ENCODE measurements around the gene DNAJB2. TPM values are rescaled to one million over a fixed set of nuclear protein-coding genes. Genes with fewer than 3 reads are reported as not detected.
A peak's percentile ranks its signal among the peaks of the same experiment; 100 is the strongest.

Gene DNAJB2
- polyA plus RNA-seq, 2 of the 4 experiments (the other 2 are of a cell fraction): 31.0 to 53.7 TPM

DNA sequence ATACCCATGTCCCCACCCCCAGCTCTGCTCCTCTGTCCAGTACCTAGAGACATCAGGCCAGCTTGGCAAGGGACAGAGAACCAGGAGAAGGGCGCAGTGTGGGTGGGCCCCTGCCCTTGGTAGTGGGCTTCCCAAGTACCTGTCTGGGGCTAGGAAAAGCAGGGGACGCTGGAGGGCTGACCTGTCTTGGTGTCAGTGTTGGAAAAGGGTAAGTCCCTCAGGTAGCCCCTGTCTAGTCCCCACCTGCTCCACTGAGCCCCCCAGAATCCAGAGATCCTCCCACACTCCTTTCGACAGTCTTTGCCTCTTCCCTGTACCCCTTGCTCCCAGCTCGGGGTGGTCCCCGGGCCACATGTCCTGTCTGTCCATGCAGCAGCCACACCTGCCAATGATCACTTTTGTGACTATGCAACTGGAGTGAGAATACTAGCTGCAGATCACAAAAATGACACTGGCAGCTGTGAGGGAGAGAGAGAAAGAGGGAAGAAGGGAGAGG, 14.6 kb downstream of the DNAJB2 start:
- DNase-seq (ENCODE audit: low read depth in 1 of 2, low spot score in 1 of 2) (no peak), ATAC-seq (no peak), FAIRE-seq (no peak)
- CTCF ChIA-PET: interaction anchor here (0.7 to 16.3 kb wide), 22 partner anchors 9 to 235 kb away, joined by 3 to 540 read pairs (median 16); partner anchors contain the start of genes ABCB6, ANKZF1, ATG9A and CNPPD1
- Histone ChIP-seq H3K4me2 (peak overlapping the region; percentile 81; the same call in 2 of the 3 replicates), H3K27ac (peak overlapping the region; percentile 94 to 99; a peak in 5 of 6 replicates), H3K9me3 (no peaks in the 10 kb centered on the region), H3K4me3 (no peak overlapping the region), H3K4me1 (peaks cover 26% of the 10 kb centered on the region)
- no peak for TF ChIP-seq MYC (IDR thresholded peaks at IDR 0.05; ENCODE audit: borderline replicate concordance, low read length)
- no peak for TF ChIP-seq POLR2A (IDR thresholded peaks at IDR 0.05; ENCODE audit: low read length)
- TF ChIP-seq, protein P1, sequence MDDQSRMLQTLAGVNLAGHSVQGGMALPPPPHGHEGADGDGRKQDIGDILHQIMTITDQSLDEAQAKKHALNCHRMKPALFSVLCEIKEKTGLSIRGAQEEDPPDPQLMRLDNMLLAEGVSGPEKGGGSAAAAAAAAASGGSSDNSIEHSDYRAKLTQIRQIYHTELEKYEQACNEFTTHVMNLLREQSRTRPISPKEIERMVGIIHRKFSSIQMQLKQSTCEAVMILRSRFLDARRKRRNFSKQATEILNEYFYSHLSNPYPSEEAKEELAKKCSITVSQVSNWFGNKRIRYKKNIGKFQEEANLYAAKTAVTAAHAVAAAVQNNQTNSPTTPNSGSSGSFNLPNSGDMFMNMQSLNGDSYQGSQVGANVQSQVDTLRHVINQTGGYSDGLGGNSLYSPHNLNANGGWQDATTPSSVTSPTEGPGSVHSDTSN (IDR thresholded peaks at IDR 0.05): no peak
- TF ChIP-seq HOXB5 (CRISPR knock-in tag; IDR thresholded peaks at IDR 0.05): no peak
- TF ChIP-seq BHLHE40 (IDR thresholded peaks at IDR 0.05; ENCODE audit: low read depth, low read length): no peak
- no peak for TF ChIP-seq SMC3 (IDR thresholded peaks at IDR 0.05)
- TF ChIP-seq, protein P2, sequence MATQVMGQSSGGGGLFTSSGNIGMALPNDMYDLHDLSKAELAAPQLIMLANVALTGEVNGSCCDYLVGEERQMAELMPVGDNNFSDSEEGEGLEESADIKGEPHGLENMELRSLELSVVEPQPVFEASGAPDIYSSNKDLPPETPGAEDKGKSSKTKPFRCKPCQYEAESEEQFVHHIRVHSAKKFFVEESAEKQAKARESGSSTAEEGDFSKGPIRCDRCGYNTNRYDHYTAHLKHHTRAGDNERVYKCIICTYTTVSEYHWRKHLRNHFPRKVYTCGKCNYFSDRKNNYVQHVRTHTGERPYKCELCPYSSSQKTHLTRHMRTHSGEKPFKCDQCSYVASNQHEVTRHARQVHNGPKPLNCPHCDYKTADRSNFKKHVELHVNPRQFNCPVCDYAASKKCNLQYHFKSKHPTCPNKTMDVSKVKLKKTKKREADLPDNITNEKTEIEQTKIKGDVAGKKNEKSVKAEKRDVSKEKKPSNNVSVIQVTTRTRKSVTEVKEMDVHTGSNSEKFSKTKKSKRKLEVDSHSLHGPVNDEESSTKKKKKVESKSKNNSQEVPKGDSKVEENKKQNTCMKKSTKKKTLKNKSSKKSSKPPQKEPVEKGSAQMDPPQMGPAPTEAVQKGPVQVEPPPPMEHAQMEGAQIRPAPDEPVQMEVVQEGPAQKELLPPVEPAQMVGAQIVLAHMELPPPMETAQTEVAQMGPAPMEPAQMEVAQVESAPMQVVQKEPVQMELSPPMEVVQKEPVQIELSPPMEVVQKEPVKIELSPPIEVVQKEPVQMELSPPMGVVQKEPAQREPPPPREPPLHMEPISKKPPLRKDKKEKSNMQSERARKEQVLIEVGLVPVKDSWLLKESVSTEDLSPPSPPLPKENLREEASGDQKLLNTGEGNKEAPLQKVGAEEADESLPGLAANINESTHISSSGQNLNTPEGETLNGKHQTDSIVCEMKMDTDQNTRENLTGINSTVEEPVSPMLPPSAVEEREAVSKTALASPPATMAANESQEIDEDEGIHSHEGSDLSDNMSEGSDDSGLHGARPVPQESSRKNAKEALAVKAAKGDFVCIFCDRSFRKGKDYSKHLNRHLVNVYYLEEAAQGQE (IDR thresholded peaks at IDR 0.05): no peak
- no peak for TF ChIP-seq NPAS2 (CRISPR knock-in tag; IDR thresholded peaks at IDR 0.05; ENCODE audit: borderline replicate concordance)
- TF ChIP-seq, protein P3, sequence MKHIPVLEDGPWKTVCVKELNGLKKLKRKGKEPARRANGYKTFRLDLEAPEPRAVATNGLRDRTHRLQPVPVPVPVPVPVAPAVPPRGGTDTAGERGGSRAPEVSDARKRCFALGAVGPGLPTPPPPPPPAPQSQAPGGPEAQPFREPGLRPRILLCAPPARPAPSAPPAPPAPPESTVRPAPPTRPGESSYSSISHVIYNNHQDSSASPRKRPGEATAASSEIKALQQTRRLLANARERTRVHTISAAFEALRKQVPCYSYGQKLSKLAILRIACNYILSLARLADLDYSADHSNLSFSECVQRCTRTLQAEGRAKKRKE (CRISPR knock-in tag; IDR thresholded peaks at IDR 0.05; ENCODE audit: low read depth): no peak
- TF ChIP-seq PHF8 (IDR thresholded peaks at IDR 0.05; ENCODE audit: borderline replicate concordance, low read depth): no peak
- TF ChIP-seq EP300 (IDR thresholded peaks at IDR 0.05): no peak
- TF ChIP-seq JUNB (IDR thresholded peaks at IDR 0.05): no peak
- TF ChIP-seq, protein P4, sequence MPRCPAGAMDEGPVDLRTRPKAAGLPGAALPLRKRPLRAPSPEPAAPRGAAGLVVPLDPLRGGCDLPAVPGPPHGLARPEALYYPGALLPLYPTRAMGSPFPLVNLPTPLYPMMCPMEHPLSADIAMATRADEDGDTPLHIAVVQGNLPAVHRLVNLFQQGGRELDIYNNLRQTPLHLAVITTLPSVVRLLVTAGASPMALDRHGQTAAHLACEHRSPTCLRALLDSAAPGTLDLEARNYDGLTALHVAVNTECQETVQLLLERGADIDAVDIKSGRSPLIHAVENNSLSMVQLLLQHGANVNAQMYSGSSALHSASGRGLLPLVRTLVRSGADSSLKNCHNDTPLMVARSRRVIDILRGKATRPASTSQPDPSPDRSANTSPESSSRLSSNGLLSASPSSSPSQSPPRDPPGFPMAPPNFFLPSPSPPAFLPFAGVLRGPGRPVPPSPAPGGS (IDR thresholded peaks at IDR 0.05): no peak
- no peak for TF ChIP-seq ESRRA (IDR thresholded peaks at IDR 0.05; ENCODE audit: borderline replicate concordance, low read length)
- no peak for TF ChIP-seq KDM1A (IDR thresholded peaks at IDR 0.05; ENCODE audit: low read depth)
- TF ChIP-seq NR3C1 (IDR thresholded peaks at IDR 0.05): no peak
- POLR2A ChIA-PET: interaction anchor here (1.1 to 1.4 kb wide), 2 partner anchors 15 to 19 kb away, joined by 4 to 8 read pairs; partner anchors contain the start of gene DNAJB2
- 92% methylated on average over 5 of the region's 5 CpGs for WGBS (ENCODE audit: missing lambda C conversion rate)

DNA sequence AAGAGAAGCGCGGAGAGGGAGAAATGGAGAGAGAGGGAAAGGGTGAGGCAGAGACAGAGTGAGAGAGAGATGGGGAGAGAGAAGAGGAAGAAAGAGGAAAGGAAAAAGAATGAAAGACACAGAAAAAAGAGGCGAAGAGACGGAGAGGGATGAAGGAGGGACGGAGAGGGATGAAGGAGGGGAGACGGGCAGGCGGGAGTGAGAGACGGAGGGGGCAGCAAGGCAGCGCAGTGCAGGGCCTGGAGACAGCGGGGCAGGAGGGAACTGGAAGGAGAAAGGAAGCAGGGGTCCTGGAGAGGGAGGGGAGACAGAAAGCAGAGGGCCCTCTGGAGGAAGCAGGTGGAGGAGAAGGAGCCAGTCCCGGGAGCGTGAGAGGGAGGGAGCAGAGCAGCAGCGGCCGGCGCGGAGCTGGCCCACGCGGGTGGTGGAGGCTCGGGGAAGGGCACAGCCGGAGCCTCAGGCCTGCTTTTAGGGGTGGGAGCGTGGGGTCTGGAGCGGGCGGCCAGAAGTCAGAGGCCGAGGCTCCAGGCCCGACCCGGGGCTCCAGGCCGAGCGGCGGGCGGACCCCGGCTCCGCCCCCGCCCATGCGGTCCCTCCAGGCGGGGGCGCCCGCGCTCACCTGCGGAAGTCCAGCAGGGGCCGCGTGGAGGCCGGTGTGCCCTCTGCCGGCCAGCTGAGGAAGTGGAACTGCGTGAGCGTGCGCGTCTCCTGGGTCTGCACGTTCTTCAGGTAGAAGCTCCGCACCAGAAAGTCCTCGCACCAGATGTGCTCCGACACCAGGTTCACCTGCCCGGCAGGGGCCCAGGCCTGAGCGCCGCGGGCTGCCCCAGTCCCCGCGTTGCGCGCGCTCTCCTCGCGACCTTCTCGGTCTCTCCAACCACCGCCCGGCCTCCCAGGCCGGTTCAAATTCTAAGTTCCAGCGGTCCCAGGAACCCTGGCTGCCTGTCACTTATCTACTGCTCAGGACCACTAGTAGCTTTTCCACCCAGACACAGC, 15.5 kb downstream of the DNAJB2 start:
- CTCF ChIA-PET: interaction anchor here (0.6 to 16.3 kb wide), 65 partner anchors 9 to 300 kb away, joined by 3 to 540 read pairs (median 6); partner anchors contain the start of genes ABCB6, ANKZF1, ATG9A and CFAP65
- H3K9me3 ChIP-seq: no peaks in the 10 kb centered on the region
- peaks cover 23% of the 10 kb centered on the region for H3K4me1 ChIP-seq
- peak; percentile 87 to 91 for DNase-seq (ENCODE audit: low read depth in 1 of 2, low spot score in 1 of 2)
- peak; percentile 69 to 89 for ATAC-seq
- POLR2A ChIA-PET: interaction anchor here (0.7 to 1.8 kb wide), 12 partner anchors 16 to 118 kb away, joined by 3 to 21 read pairs (median 7); partner anchors contain the start of genes ABCB6, ANKZF1, ATG9A and CNPPD1
- whole genome bisulfite sequencing (ENCODE audit: missing lambda C conversion rate): 23% methylated on average over 50 of the region's 67 CpGs
- FAIRE-seq: no peak
- H3K4me2 ChIP-seq: peak overlapping the region; percentile 81
- H3K4me3 ChIP-seq: peak overlapping the region; percentile 48
- H3K27ac ChIP-seq: peak overlapping the region; percentile 94 to 99
- no peak for TF ChIP-seq FOSL2 (IDR thresholded peaks at IDR 0.05)
- TF ChIP-seq FOSL2 (CRISPR knock-in tag; IDR thresholded peaks at IDR 0.05): no peak
- TF ChIP-seq SMC3 (IDR thresholded peaks at IDR 0.05): peak; percentile 99
- TF ChIP-seq, protein P5, sequence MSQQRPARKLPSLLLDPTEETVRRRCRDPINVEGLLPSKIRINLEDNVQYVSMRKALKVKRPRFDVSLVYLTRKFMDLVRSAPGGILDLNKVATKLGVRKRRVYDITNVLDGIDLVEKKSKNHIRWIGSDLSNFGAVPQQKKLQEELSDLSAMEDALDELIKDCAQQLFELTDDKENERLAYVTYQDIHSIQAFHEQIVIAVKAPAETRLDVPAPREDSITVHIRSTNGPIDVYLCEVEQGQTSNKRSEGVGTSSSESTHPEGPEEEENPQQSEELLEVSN (IDR thresholded peaks at IDR 0.05; ENCODE audit: borderline replicate concordance, low read depth): 0 out of 2 replicates have a peak, but pooled peaks have one; percentile 25
- TF ChIP-seq EHMT2 (IDR thresholded peaks at IDR 0.05; ENCODE audit: low read depth): no peak
- TF ChIP-seq, protein P6, sequence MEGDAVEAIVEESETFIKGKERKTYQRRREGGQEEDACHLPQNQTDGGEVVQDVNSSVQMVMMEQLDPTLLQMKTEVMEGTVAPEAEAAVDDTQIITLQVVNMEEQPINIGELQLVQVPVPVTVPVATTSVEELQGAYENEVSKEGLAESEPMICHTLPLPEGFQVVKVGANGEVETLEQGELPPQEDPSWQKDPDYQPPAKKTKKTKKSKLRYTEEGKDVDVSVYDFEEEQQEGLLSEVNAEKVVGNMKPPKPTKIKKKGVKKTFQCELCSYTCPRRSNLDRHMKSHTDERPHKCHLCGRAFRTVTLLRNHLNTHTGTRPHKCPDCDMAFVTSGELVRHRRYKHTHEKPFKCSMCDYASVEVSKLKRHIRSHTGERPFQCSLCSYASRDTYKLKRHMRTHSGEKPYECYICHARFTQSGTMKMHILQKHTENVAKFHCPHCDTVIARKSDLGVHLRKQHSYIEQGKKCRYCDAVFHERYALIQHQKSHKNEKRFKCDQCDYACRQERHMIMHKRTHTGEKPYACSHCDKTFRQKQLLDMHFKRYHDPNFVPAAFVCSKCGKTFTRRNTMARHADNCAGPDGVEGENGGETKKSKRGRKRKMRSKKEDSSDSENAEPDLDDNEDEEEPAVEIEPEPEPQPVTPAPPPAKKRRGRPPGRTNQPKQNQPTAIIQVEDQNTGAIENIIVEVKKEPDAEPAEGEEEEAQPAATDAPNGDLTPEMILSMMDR (IDR thresholded peaks at IDR 0.05): peak; percentile 100
- TF ChIP-seq POLR2AphosphoS2 (conservative IDR thresholded peaks at IDR 0.05; ENCODE audit: low read length): no peak
- TF ChIP-seq, protein P7, sequence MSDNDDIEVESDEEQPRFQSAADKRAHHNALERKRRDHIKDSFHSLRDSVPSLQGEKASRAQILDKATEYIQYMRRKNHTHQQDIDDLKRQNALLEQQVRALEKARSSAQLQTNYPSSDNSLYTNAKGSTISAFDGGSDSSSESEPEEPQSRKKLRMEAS (IDR thresholded peaks at IDR 0.05): peak; percentile 96
- peak; percentile 98 for TF ChIP-seq MYC (IDR thresholded peaks at IDR 0.05; ENCODE audit: borderline replicate concordance, low read length)
- peak; percentile 88 for TF ChIP-seq PHF8 (IDR thresholded peaks at IDR 0.05; ENCODE audit: borderline replicate concordance, low read depth)

Measured in A549 (cell line).